Fibroblast of peridontal ligament (primary cell): Measurements from ENCODE around the gene EBF3.

ENCODE experiments used
- DNase-seq: peaks from one replicate; pipeline ENCODE4 v3.0.0-alpha.2; 2010; ENCODE audit errors: extremely low read depth

Gene EBF3

GRCh38 chr10:129959544-129960480, 4.3 kb downstream of the EBF3 start:
- DNase-seq: peak; percentile 47

GRCh38 chr10:129958629-129959543, 5.2 kb downstream of the EBF3 start:
- DNase-seq: no peak

GRCh38 chr10:129958148-129958628, 5.9 kb downstream of the EBF3 start:
- DNase-seq: peak; percentile 72

GRCh38 chr10:129956876-129957673, 7.0 kb downstream of the EBF3 start:
- DNase-seq: peak; percentile 20

- no peak for DNase-seq
Observed at GRCh38 chr10:129956286-129956670, 7.8 kb downstream of the EBF3 start.

DNA sequence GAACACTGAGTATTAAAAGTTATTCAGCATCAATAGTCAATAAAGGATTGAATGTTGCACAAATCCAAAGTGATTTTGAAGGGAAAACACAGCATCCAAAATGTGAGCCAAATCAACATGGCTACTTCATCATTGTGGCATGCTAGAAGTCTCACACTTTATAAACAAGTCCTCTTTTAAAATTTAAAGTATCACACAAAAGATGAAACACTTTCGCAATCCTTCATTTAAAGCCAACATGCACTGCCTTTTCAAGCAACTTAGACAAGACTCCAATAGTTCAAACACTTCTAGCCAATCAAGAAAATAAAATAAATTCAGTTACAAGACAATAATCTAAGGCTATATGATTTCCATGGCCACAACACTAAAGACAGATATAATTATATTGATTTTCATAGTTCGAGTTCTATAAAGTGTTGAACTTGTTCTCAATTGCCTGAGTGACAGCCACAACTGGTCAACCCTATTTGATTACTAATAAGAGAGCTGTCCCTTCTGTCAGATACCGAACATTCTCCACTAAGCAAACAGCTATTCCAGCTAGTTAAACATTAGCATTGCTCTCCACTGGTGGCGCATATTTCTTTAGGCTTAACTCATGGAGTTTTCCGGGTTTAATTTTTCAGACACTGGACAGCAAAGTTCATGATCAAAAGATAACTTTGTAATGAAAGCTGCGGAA, 8.3 kb downstream of the EBF3 start:
- peak; percentile 84 for DNase-seq

- DNase-seq: peak; percentile 36
Observed at GRCh38 chr10:129954492-129955315, 9.4 kb downstream of the EBF3 start.

DNA sequence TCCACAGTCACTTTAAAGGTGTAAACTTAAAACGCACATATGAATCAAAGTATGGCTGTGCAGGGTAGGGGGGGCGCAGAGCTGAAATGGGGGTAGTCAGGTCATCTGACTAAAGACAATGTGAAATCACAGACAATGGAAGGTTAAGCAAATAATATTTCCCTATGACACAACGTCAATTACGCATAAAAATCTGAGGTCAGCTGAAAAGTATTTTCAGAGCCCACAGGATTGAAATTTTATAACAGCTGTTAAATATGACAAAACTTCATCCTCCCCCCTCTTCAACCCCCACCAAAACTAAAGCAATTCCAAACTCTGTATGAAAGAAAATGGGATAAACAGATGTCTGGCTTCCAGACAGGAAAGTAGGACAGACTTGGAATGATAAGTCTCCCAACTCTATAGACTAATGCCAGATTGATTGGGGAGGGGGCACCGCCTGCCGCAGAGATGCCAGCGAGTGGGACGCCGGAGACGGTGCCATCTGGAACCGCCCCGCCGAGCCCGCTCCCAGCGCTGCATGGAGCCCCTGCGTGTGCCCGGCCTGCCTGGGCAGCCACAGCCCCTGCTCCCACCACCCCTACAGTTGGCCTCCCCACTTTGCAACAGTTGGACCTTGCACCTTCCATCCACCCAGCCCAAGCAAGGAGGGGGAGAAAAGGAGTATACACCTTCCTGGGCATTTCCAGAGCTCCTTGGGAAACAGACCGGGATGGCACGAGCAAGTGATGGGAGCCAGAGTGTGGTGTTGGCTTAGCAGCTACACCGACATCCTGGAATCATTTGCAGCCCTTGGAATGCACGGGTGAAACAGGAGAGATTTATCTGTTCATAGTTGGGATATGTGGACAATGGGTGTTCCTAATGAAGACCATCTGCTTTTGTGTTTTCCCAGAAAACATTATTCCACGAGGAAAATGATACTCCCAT, 10.7 kb downstream of the EBF3 start:
- DNase-seq: peak; percentile 96

DNA sequence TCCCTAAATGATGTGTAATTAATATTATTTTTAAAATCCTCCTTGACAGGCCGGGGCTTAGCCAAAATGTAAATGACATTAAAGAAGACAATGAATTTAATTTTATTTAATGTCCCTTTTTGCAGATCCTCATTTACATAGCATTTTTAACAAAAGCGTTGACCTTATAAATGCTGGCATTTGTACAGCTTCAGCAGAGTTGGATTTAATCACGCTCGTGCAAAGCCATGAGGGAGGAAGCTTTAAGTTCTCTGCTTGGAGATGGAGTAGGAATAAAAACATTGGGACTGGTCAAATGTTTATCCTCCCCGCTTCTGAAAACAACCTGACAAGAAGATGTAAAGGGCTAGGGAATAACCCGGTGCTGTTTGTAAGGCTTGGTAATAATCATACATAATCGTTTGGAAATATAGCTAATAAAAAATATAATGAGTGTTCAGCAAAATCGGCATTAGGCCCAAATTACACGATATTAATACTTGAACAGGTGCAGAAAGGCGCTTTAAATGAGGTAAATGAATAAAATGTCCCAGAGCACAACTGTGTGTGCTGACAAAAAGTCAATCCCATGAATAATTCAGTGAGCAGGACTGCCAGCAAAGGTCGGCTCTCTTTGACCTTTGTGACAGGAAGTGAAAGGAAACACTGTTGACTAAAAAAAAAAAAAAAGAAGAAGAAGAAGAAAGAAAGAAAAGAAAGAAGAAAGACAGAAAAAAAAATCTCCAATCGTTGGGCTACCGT, 11.5 kb downstream of the EBF3 start:
- DNase-seq: no peak

DNA sequence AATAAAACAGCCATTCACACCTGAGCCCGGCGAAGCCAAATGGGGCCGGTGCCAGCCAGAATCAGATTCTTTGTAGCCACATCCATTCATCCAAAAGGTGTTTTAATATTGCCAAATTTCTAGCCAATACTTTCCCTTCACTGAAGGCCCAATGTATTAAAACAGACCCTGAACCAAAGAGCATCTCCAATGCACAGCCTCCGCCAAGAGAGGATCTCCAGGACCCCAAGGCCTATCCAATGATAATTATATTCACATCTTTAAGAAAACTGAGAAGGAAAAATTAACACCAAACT, 12.2 kb downstream of the EBF3 start:
- no peak for DNase-seq

GRCh38 chr10:129951101-129951969, 12.7 kb downstream of the EBF3 start:
- peak; percentile 49 for DNase-seq

DNA sequence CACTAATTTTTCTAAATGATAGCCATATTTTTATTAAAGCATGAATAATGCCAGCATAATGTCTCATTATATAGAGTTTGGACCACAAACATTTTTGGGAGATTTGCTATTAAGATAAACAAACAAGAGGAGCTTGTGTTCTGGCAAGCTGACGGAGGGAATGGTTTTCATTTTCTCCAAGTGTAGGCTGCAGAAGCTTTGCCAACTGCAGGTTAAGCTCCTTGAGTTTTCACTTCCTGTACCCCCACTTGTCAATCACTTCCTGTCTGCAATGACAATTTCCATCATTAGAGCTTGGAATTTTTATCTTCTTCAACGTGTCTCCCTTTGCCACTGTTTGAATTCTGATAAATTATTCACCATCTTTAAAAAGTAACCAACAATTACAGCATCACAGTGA, 13.4 kb downstream of the EBF3 start:
- peak; percentile 85 for DNase-seq

GRCh38 chr10:129949891-129950291, 14.2 kb downstream of the EBF3 start:
- DNase-seq: peak; percentile 71

DNA sequence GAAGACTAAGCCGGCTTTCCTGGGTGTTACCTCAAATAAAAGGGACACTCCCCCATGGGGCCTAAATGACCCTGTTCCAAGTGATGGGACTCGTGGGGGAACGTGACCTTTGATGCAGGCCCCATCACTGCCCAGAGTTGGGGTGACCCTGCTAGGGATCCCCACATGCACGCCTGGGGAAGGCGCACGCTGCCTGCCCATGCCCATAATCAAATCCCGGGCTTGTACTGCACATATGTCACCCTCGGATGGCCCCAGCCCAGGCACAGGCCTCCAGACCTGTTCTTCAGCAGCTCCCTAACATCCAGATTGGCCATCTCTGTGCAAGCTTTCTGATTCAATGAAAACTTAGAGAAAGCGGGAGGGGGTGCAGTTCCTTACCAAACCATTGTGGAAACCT, 14.7 kb downstream of the EBF3 start:
- DNase-seq: no peak

- DNase-seq: no peak
Observed at GRCh38 chr10:129946859-129947258, 17.2 kb downstream of the EBF3 start.

DNA sequence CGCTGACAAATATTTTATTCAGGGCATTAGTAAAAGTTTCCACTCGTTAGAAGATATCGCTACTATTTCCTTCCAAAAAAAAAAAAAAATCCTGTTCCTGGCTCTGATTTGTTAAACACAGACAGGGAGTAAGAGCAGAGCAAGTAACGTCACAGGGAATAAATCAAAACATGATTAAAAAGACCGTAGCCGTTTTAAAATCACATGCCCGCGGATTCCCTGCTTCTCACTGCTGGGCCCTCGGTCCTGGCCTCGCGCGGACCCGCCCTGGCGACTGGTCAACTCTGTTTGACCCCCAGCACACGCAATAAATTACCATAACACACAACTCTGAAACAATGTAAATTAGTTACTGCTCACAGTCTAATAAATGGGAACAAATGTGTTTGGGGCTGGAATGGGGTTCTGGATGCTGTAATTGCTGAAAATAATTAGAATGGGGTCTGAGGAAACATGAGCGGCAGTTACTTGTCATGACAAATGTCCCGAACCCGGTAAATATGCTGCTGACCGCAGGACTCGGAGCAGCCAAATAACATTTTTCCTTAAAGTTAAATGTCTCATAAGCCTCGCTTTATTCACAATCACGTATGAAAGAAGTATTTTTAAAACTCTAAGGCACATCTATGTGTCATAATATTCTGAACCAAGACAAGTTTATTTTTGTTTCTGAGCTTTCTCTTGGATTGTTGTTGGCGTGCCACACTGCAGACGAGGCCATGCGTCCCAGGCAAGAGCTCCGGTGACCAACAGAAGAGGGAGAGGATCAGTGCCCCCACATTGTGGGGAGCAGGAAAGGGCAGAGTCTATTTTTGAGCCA, 17.9 kb downstream of the EBF3 start:
- DNase-seq: peak; percentile 81

GRCh38 chr10:129945526-129945925, 18.5 kb downstream of the EBF3 start:
- DNase-seq: no peak
